Activated gamma-delta T cell treated with Interleukin-2 at 50 U/mL for 16 hours (primary cell): ENCODE data around the gene NEGR1.

Source experiments
- DNase-seq: peaks from one replicate; pipeline ENCODE4 v3.0.0-alpha.2; 2020

Gene NEGR1

GRCh38 chr1:71526824-71527223 is 755.5 kb downstream of the NEGR1 start:
- no peak for DNase-seq

GRCh38 chr1:71522721-71523120 is 759.6 kb downstream of the NEGR1 start:
- no peak for DNase-seq

DNA sequence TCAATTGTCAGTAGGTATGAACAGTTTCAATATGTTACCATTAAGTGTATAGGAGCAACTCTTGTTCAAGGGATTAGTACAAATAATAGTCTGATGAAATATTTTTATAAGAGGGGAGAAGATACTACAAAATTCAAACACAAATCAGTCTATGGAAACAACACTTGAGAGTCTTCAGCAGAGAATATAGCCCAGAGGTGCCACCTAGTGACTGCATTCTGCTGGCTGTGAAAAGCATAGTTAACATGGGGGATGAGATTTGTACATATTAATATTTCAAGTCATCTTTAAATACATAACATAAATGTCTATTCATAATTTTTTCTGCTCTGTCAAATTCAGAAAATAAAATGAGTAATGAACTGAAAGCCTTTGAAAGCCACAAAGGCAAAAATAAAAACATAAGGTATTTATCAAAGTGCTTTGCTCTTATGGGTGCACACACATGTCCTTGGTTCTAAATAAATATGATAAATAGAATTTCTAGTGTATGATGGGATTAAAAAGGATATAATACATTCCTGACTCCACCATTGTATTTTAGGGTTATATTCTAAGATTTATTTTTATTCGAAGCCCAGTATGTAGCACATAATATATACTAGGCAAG is 760.6 kb downstream of the NEGR1 start:
- DNase-seq = no peak

GRCh38 chr1:71511505-71511904 is 770.8 kb downstream of the NEGR1 start:
- no peak for DNase-seq

DNA sequence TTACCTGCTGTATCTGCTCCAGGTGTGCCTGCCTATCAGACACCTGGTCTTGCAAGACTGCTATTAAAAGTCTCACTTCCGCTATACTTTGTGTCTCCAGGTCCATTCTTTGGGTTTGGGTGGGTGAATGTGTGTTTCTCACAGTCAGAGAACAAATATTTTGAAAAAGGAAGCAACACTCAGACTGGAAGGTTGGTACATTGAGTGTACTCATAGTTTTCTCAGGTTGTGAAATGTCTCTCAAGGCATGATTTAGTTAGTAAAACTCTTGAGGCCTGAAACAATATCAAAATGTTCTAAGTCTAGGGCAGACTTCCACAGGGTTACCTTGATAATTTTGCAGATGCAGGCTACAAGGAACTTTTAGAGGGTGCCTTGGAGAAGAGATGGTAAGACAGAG is 771.6 kb downstream of the NEGR1 start:
- DNase-seq = no peak

DNA sequence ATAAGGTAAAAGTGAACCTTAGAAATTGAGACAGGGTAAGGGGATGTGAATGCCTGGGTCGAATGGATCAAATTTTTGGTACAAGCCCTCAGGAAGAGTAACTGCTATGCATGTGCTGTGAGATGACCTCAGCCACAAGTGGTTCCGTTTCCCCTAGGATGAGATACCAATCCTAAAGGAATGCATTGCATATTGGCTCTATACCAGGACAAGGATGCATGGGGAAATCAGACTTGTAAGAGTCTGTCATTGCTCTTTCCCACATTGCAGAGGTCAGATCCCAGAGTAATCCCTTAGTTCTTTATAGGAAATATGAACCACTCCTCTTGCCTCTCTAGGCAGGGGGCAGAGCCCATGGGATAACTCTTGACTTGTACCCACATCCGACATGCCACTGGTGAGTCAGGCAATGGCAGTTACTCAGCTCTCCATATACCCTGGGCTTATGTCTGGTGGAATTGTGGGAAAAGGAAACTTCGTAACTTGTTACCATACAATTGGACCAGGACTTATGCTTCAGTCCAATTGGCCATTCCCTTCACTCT is 773.2 kb downstream of the NEGR1 start:
- no peak for DNase-seq

- no peak for DNase-seq
Observed at GRCh38 chr1:71502006-71502405, 780.3 kb downstream of the NEGR1 start.

DNA sequence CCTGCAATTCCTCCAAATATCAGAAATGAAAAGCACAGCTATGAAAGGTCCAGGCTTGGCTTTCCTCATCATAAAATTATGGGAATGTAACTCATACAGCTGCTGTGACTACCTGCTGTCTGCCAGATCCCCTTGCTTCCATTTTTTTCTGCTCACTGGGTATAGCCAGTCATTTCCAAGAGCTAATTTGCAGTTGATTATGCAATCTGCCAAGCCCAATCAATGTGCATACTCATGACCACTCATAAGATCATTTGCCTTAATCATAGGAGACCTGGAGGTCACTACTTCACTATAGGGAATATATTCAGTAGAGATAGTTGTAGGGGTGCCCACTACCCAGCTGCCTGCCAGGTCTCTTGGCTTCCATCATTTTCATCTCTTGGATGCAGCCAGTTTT is 783.8 kb downstream of the NEGR1 start:
- DNase-seq = no peak

- DNase-seq = no peak
Observed at GRCh38 chr1:71494163-71494562, 788.2 kb downstream of the NEGR1 start.

GRCh38 chr1:71492298-71493041 is 789.9 kb downstream of the NEGR1 start:
- DNase-seq = no peak

- no peak for DNase-seq
Observed at GRCh38 chr1:71490432-71490831, 791.9 kb downstream of the NEGR1 start.

DNA sequence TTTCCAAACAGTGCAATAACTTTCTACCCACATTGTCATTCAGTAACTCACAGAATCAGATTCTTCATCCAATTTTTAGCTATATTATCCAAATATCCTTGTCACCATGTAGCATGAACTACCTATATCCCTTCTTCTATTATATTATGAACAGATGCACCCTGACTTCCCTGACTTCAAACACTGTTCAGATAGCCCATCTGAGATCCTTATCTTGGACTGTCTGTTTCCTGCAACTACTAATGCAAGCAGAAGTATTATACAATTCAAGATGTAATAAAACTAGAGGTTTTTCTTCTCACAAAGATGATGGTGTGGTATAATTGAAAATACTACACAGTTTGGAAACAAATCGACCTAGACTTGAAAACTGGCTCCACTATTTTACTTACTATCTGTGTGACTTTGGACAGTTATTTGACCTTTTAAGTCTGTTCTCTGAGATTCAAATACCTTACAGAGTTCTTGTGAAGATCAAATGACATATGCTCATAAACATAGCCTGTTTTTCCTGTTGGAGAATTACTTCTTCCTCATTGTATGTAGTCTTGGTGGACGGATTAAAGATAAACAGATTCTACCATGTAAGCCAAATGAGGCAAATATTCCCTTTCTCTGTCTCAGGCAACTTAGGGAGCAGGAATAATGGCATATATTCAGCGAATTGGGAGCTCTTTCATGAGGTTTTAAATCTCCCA is 793.6 kb downstream of the NEGR1 start:
- DNase-seq = no peak

GRCh38 chr1:71473331-71473730 is 809.0 kb downstream of the NEGR1 start:
- DNase-seq = no peak

DNA sequence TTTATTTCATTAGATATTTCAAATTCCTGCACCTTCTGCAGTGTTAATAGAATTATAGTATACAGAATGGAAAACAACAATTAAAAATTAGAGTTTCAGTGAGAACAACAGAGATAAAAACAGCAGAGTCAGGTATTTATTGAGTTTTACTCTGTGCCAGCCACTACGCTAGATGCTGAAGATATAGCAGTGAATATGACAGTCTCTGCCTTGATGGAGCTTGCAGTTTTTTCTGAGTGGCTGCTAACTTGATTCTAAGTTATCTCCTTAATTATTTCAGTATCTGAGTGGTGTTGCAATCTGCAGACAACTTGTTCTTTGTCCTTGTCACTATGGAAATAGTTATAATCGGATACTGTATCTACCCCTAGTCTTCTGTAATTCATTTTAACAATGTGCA is 817.2 kb downstream of the NEGR1 start:
- no peak for DNase-seq

GRCh38 chr1:71464016-71464415 is 818.3 kb downstream of the NEGR1 start:
- no peak for DNase-seq

DNA sequence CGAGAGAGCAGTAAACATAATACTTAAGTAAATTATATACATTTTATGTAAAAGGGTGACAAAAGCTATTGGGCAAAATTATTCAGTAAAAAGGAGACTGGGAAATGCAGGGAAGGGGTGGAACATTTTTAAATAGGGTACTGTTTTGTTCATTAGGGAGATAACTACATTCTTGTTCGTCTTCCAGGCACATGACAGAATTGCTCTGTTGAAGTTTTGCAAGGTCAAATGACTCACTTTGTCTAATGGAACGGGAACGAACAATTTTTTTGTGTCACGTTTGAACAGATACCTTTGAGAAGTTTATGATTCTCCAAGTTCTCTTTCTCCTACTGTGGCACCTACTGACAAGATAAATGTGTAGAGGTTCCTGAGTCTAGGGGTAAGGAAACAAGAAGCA is 819.2 kb downstream of the NEGR1 start:
- DNase-seq = no peak

- no peak for DNase-seq
Observed at GRCh38 chr1:71462247-71462646, 820.1 kb downstream of the NEGR1 start.

DNA sequence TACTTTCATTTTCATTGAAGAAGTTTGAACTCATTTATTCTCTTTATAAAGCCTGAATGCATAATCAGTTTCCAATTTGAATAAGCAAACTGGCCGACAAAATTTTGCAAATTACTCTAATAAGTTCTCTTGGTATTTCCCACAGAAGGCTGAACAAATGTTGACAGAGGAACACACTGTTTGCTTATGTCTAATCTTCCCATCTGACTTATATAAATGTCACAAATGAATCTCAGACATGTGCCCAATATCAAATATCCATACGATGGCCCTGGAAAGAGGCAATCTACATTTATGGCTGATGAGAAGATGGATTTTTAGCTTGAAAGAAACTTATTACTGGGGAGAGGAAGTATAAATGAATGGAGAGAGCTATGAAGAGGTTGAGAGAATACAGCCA is 820.9 kb downstream of the NEGR1 start:
- DNase-seq = no peak

DNA sequence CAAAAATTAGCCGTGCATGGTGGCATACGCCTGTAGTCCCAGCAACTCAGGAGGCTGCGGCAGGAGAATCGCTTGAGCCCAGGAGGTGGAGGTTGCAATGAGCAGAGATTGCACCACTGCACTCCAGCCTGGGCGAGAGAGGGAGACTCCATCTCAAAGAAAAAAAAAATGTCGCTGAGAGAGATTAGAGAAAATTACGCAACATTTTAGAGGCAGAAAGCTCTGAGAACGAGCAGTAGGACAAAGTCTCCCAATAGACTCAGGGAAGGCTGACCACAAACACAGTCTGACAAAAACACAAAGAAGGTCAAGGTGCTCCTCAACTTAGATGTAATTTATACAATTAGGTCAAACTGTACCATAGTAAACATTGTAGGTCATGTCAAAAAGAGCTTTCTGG is 833.9 kb downstream of the NEGR1 start:
- no peak for DNase-seq

GRCh38 chr1:71438626-71439025 is 843.7 kb downstream of the NEGR1 start:
- DNase-seq = no peak

DNA sequence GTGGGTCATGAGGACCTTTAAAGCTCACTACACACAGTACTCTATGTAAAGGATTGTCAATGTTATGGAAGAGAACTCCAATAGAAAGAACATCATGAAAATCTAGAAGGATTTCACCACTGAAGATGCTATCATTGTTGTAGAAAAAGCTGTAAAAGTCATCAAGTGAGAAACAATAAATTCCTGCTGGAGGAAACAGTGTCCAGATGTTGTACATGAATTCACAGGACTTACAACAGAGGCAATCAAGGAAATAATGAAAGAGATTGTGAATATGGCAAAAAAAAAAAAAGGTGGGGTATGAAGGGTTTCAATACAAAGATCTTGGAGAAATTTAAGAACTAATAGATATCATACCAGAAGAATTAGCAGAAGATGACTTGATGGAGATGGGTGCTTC is 846.4 kb downstream of the NEGR1 start:
- DNase-seq = no peak

GRCh38 chr1:71434240-71434639 is 848.1 kb downstream of the NEGR1 start:
- DNase-seq = no peak

GRCh38 chr1:71428029-71428428 is 854.3 kb downstream of the NEGR1 start:
- DNase-seq = no peak

- no peak for DNase-seq
Observed at GRCh38 chr1:71427066-71427465, 855.3 kb downstream of the NEGR1 start.
